NB4 (cell line): ENCODE results near the gene SLC25A25.

Source experiments
- DNase-seq: peaks from one replicate; pipeline ENCODE4 v3.0.0; 2010; ENCODE audit warnings: low read depth
- H3K4me3 ChIP-seq: one replicate; pipeline ENCODE4 v1.5.1; 2011; ENCODE audit warnings: mild to moderate bottlenecking, low read depth, low read length, moderate library complexity
- CTCF ChIP-seq: IDR thresholded peaks from one replicate; pipeline ENCODE4 v1.5.1; 2012; ENCODE audit warnings: low read depth, low read length
- MAX ChIP-seq: IDR thresholded peaks from 2 replicates; pipeline ENCODE4 v1.6.1; 2011; ENCODE audit warnings: low read depth, low read length
- MYC ChIP-seq: IDR thresholded peaks from 2 replicates; pipeline ENCODE4 v1.6.1; 2011; ENCODE audit warnings: low read depth, low read length
- POLR2A ChIP-seq: IDR thresholded peaks from 2 replicates; pipeline ENCODE4 v1.6.1; 2011; ENCODE audit warnings: mild to moderate bottlenecking; ENCODE audit not compliant: insufficient read length; ENCODE audit errors: extremely low read depth

The SLC25A25 gene

GRCh38 chr9:128122809-128123175 is 54.8 kb downstream of the SLC25A25 start:
- DNase-seq = no peak
- TF ChIP-seq MAX (no peak), MYC (no peak), CTCF (no peak), POLR2A (no peak)
- no peak overlapping the region for H3K4me3 ChIP-seq

GRCh38 chr9:128123451-128124080 is 55.5 kb downstream of the SLC25A25 start:
- TF ChIP-seq POLR2A (no peak), CTCF (no peak), MAX (no peak), MYC (no peak)
- DNase-seq = no peak
- no peak overlapping the region for H3K4me3 ChIP-seq

- TF ChIP-seq MAX = no peak
- no peak for TF ChIP-seq MYC
- no peak for TF ChIP-seq CTCF
- TF ChIP-seq POLR2A = no peak
- H3K4me3 ChIP-seq = no peak overlapping the region
- DNase-seq = no peak
These were observed 56.4 kb downstream of the SLC25A25 start for GRCh38 chr9:128124451-128124850.

GRCh38 chr9:128124873-128125579 is 57.0 kb downstream of the SLC25A25 start:
- DNase-seq = peak; percentile 79
- peak; percentile 79 for TF ChIP-seq CTCF
- TF ChIP-seq POLR2A = no peak
- no peak for TF ChIP-seq MAX
- no peak for TF ChIP-seq MYC
- peak overlapping the region; percentile 92 for H3K4me3 ChIP-seq

- DNase-seq = peak; percentile 80
- H3K4me3 ChIP-seq = peak overlapping the region; percentile 92
- TF ChIP-seq MAX (no peak), CTCF (no peak), POLR2A (no peak), MYC (no peak)
These were observed 57.7 kb downstream of the SLC25A25 start for GRCh38 chr9:128125580-128126354.
